Stimulated activated CD8-positive, alpha-beta memory T cell treated with anti-CD3 and anti-CD28 coated beads, Interleukin-12 subunit alpha, Interleukin-12 subunit beta, amount 100 ng/mL, for 4 hours (primary cell): ENCODE measurements around the gene B4GALT2.

Source experiments
- DNase-seq: peaks from one replicate; pipeline ENCODE4 v3.0.0-alpha.2; 2020; ENCODE audit warnings: low read depth

The B4GALT2 gene

DNA sequence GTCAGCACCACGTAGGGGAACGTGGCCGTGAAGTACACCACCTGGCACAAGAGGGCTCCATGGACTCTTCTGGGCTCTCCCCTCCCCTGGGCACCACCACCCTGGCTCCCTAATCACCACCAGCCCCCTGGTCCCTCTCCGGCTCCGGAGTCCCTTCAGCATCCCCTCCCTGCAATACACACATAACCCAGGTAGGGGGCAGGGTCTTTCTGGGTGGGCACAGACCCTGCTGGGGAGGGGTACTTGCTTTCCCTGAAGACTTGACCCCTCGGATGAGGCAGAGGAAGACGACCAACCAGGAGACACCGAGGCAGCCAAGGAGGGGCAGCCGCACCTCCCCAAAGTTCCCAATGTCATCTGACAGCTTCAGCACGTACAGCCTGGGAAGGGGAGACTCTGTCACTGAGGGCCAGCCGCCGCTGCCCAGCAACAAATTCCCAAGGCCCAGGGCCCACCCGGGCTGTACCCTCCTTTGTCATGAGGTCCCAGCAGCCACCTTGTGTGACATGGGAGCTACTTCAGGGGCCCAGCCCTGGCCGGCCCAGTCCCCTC is 23.7 kb downstream of the B4GALT2 start:
- DNase-seq = no peak

DNA sequence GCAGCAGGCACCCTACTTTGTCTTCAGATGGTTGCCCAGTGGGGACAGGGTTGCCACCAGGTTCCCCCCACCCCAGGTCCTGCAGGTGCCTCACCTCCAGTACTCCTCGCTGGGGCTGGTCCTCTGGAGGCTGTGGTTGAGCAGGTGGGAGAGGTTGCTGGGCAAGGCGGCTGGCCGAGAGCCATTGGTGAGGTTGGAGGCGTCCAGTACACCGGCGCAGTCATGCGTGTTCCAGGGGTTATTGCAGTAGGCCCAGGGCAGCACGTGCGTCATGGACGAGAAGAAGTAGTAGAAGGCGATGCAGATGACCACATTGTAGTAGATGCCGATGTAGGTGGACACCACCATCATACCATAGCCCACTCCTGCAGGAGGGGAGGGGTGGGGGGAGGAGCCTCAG is 29.2 kb downstream of the B4GALT2 start:
- no peak for DNase-seq

DNA sequence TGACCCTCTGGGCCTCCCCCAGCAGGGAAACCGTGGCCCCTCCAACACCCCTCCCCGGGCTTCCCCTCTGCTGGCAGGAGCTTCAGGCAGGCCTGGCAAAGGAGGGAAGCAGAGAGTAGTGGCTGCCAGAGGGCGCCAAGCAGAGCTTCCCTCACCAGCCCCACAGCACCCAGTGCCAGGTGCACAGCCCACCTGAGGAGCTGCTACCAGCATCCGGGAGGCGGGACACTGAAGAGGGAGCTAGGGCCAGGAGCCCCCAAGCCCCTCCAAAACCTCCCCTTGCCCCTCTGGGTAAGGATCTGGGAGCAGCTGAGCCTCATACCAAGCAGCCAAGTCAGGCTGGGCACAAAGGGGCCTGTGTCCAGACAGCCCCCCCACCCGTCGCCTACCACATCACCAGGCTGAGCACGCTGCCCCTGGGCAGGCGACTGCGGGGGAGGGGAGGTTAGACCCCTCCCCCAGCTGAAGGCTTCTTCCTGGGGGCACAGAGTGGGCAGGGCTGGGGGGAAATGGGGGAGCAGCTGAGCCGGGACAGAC is 32.0 kb downstream of the B4GALT2 start:
- no peak for DNase-seq

DNA sequence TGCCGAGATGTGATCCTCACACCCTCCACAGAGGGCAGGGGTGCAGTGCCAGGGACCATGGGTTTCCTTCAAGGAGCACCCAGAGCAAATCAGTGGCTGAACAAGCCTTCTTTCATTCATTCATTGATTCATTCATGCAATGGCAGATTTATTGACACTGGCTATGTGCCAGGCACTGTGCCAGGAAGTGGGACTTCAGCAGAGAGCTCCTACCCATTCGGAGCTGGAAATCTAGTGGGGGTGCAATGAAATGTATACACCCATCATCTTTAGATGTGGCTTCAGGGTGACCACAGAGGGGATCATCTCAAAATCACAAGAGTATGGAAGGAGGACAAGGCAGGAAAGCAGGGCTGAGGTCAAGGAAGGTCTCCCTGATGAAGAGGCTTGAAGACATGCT is 33.4 kb downstream of the B4GALT2 start:
- no peak for DNase-seq

DNA sequence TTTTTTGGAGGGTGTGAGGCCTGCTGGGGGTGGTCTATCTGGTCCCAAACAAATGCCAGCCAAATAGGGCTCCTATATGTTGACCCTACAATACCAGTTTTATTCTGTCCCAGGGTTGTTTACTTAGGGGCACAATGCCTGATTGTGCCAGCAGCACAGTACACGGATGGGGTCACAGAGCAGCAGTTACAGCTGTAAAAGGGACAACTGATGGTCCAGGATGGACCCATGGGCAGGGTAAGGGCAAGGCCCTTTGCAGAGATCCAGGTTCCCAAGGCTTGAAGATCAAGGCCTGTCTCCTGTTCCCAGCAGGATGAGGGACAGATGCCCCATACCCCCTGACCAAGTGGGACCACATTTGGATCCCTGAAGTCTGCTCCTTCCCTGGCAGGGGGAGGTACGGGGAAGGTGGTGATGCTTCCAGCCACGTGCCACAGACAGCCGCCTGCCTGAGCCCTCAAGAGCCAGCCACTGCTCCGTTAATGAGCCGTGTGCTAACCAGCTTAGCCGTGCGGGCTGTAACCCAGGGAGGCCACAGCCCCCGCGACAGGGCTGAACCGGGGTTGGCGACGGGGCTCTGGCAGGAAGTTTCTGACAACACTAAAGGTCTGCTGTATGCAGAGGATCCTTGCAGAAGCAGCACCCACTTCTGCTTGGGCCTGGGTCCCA is 34.1 kb downstream of the B4GALT2 start:
- DNase-seq = no peak

DNA sequence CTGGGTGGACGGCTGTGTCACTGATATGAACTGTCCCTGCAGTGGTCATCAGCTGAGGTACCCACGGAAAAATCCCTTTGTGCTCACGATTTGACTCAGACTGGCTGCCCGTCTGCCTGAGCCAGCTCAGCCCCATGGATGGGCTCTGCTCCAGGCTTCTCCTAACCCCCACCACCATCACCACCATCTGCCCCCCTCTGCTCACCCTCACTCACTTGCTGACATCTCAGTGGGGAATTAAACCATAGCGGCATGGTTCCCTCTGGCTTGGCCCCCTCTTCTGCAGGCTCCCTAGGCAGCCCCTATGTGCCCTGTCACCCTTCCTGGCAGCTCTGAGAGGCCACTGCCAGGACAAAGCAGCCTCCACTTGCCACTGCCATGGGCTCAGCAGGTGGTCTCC is 34.9 kb downstream of the B4GALT2 start:
- no peak for DNase-seq

DNA sequence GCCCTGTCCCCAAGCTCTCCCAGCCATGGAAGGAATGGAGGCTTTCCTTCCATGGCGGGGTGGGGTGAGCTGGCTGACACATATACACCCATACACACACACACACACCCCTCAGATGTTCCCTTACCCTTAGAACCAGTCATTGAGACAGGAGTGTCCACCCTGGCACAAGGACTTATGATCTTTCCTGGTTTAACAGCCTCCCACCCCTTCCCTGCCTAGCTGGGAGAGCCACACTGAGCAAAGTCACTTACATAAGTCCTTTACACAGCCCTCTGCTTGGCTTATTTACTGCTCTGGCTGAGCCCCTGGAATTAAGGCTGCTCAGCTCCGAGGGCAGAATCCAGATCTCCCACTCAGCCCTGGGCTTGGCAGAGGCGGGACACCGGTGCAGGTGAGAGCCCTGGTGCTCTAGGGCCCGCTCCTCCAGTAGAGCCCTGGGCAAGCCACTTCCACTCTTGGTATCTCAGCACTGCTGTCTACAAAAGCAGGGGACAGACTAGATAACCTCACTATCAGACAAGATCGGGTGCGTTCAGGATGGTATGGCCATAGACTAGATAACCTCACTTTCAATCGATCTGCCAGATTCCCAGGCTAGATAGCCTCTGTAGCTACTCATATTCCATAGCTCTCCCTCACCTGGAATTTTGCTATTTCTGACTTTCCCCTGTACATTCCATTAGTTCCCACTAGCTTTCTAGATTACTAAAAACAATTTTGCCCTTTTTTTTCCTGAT is 35.5 kb downstream of the B4GALT2 start:
- no peak for DNase-seq

DNA sequence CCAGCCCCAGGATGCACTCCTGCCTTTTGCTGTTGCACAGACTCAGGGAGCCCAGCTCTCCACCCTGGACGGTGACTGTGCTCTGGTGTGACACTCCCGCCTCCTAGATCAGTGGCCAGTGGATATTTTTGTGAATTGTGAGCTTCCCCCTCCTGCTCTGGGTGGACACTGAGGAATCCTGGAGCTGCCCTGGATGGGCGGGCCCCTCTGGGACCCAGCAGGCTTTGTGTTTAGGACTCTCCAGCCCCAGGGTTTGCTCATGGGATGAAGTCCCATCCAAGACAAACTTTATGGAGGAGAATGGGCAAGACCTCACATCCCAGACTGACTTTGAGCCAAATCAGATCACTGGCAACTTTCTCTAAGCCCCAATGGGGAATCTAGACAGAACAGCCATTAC is 36.2 kb downstream of the B4GALT2 start:
- no peak for DNase-seq

DNA sequence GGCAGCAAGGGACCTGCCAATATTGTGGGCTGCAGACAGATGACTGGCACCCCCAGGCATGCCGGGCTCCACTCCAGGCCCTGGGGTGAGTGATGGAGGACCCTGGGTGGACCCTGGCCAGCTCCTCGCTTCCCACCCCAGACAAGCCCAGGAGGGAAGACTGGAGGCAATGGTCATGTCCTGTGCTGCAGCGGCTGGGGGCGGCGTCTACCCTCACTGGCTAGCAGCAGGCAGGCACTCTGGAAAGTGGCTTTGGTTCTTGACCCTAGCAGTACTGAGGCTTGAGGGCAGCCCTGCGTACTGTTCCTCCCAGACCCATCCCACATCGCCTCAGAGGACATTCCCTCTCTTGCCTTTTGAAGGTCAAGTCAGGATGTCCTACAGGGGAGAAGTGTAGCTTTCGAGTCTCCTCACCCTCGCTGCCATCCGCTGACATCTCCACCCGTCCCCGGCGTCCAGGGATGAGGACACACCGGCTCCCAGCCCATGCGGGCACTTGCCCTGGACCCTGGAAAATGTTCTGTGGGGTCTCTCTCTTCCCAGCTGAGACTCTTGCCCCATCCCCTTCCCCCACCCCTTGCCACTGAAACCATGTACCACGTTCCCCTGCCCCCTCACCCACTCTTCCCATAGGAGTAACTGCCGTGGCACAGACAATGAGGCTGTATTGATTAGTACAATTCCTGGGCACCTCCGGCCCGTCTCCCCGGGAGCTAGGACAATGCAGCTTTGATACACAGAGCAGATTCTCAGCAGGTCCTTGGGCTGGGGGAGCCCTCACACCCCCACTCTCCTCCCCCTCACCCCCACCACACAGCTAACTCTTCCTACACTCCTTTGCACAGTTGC is 37.3 kb downstream of the B4GALT2 start:
- DNase-seq = no peak

DNA sequence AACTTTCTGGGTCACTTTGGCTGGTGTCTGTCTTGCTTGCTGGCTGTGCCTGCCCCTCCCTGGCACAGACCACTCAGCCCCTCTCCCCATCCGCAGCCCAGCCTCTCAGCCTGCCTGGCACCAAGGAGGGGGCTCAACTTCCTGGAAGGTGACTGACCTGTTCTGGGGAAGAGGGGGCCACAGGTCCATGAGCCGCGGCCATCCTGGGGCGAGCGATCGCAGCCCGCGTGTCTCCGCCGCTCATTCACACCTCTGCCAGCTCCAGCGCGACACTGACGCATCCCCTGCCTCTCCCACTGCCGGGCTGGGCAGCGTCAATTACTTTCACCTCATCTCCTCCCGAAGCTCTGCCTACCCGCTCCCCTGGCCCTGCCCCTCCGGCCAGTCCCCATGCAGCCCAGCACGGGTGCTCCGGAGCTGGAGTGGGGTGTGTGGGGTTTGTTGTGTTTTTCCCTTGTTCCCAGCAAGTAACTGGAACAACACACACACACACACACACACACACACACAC is 37.9 kb downstream of the B4GALT2 start:
- no peak for DNase-seq

DNA sequence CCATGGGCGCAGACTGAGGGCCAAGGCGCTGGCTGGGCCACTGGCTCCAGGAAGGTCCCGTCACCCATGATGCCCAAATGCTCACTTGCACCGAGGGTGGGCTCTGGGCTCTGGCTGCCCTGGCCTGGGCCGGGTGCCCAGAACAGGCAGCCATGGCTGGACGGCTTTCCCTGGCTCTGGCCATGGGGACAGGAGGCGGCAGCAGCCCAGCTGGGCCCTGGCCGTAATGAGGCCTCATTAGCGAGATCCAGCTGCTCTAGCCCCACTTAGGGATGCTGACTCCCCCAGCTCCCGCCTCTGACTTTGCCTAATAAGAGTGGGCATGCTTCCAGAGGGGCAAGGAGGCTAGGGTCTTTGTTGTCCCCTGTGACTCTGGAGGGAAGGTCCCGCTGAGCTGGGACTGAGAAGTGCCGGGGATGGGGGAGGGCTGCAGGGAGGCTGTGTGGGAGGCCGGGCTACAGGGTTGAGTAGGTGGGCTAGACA is 40.5 kb downstream of the B4GALT2 start:
- DNase-seq = no peak

DNA sequence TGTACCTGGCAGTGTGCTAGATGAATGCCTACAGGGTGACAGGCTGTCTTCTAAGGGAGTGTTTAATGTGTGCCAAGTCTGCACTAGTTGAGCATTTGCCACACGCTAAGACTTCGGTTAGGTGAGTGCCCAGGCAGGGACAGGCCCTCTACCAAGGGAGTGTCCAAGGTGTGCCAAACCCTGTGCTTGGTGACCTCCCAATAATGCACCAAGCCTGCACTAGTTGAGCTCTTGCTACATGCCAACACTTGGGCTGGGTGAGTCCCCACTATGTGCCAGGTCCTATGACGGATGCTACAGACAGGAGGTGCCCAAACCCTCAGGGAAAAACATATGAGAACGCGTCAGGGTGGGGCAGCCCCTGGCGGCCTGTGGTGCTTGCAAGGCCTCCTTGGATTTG is 41.5 kb downstream of the B4GALT2 start:
- no peak for DNase-seq

DNA sequence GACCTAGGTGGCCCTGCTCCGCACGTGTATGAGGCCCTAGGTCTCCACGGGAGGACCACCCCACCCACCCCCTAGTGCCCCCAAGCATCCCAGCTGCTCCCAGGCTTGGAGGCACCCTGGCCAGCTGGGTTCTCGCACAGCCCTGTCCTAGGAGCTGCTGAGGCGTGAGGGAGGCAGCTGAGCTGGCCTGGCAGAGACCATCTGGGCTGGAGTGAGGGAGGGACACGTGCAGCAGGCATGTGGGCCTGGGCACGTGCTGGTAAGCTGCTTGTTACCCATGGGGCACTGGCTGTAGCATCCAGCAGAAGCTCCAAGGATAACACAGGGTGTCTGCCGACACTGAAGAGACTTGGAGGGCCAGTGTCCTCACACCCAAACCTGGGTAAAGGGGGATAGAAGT is 42.1 kb downstream of the B4GALT2 start:
- DNase-seq = no peak

DNA sequence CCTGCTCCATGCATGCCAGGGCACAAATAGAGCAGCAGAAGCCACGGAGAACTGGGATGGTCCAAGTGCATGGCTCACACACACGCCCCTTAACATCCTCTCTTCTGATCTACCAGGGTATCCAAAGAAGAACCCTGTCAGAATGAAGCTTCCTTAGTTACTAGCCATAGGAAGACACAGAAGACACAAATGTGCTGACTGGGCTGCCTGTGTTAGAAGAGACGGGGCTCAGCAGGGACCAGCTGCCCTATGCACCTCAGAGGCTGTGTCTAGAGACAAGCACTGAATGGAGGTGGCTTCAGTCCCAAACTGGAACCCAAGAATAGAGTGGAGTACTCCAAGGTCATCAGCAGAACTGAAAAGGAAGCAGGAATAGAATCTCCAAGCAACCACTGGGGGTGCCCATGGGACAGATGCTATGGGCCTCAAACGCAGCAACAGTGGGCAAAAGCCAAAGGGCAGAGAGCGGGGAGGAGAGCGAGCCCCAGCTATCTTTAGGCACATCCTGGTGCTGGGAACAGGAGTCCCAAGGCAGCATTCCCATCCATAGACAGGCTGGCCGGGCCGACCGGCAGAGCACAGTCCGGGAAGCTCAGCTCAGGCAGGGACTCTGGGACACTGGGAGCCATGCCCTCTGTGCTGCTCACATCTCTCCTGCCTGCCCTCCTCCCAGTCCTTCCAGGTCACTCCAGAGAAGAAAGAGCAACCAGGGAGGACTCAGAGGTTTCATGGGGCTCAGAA is 42.7 kb downstream of the B4GALT2 start:
- DNase-seq = no peak

DNA sequence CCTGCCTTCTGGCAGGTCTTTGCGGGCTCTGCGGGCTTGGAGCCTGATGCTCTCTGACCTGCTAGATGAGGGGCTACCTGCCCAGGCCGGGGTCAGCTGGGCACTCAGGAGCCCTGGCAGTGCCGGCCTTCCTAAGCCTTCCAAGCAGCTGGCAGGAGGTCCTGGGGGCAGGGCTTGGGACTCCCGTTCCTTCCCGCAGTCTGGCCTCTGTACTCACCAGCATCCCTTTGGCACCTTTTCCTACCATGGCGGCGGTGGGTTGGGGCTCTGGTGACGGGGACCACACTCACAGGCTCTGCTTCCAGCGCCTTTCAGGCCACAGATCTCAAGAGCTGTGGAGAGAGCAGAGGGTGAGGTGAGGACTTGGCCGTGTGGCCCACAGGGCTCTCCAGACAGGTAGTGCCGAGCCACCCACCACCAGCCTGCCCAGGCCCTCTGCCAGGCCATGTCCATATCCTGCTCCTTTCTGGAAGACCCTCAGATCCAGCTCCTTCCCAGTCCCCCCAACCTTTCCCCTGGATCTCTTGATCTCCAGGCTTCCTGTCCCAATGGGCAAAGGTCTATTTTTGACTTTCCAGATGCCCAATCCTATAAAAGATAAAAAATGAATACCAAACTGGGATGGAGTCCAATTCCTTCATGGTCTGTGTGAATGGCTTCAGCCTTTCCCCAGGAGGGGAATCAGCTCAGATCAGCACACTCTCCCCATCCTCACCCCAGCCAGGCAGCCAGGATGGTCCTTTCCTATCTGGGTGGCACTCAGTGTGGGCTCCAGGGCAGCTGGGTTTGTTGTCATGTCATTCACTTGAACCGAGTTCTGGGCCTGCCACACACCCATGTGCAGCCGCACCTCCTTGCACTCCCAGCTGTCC is 45.3 kb downstream of the B4GALT2 start:
- no peak for DNase-seq

DNA sequence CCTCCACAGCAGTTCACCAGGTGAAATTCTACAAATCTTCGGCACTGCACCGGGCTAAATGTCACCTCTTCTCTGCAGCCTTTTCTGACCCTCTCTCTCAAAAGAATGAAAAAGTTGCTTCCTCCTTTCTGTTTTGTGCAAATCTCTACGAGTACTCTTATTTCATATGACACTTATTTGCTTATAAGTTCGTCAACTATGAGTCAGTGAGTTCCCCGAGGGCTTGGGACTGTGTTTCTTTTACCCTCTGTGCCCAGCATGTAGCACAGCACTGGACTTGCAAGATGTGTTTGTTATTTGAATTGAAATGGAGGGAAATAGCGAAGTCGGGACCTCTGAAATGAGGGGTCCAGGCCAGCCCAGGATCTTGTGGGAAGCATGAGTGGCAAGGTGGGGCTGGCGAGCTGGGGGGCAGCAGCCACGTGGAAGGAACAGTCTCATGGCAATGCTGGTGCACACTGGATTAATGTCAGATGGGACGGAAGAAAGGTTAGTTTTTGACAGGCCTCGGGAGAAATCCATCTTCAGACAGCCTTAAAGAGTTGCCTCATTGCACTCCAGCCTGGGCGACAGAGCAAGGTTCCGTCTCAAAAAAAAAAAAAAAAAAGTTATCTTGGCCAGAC is 46.0 kb downstream of the B4GALT2 start:
- DNase-seq = no peak

DNA sequence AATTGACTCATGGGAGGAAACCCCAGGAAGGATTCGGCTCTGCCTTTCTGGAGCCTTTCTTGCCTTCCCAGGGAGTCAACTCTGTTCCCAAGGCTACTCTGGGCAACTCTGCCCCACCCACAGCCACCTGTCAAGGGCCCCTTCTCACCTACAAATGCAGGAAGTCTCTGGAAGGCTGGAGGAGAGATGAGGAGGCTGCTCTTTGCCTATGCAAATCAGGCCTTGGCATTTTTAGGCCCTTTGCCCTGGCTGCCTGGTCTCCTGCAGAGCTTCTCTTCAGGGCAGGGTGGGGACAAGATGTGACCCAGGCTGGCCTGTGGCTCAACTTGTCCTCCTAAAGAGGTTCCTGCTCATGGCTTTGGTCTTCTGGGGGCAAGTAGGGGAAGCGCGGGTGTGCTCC is 46.8 kb downstream of the B4GALT2 start:
- no peak for DNase-seq

DNA sequence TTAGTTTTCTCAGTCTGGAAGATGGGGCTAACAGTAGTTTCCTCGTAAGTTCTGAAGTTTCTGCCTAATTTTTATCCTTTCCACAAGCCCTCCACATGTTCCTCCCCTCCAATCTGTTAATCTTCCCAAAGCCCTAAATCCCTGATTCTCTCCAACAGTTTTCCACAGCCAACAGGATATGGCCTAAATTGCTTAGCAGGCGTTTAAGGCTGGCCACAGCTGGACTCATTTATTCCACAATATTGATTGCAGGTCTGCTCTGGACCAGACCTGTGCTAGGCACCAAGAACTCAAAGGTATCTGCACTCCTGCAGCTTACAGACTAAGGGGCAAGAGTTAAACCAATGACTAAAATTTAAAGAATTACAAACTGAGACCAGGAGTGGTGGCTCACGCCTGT is 48.3 kb downstream of the B4GALT2 start:
- DNase-seq = no peak

DNA sequence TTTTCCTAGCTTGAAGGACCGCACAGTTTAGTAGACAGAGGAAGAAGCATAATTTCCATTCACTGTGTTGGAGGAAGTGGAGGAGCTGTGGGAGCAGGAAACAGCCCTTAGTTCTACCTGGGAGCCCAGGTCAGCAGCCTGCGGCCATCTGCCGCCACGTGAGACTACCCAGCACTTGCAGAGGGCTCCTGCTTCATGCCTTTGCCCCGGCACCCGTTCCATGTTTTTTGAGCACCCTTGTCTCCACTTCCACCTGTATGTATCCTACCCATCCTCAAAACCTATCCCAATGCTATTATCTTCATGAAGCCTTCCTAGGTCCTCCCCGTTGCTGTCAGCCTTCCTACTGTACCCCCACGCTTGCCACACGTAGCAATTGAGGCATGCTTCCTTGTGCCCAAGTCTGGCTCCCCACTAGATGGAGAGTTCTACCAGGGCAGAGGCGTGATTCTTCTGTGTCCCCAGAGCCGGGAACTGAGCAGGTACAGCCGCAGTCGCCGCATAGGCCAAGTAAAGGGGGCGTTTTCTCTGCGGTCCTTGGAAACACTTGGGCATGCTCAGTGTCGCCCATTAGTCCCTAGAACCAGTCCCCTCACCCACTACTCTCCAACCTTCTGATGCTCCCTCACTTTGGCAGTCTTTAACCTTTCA is 50.4 kb downstream of the B4GALT2 start:
- no peak for DNase-seq
